Activated CD8-positive, alpha-beta memory T cell treated with anti-CD3 and anti-CD28 coated beads, Interleukin-2, amount 10 ng/mL, durations not matched to agents 7 days and 5 days (primary cell): Measurements from ENCODE around the gene NDUFAF4. TPM values are rescaled to one million over a fixed set of nuclear protein-coding genes. Genes with fewer than 3 reads are reported as not detected.
"Not testable (repeated sequence)": the region's sequence is repeated elsewhere in the genome, so short reads cannot be mapped to it uniquely, and the experiment has no call there.

Experiments
- ATAC-seq: fragments of 150-1000 bp; cut with Tn5 transposase; one replicate; pipeline ENCODE4 v1.10.0; 2021; ENCODE audit warnings: moderate library complexity
- CTCF ChIA-PET: fragments of 350-600 bp; sonication (Branson Sonifier 250); formaldehyde crosslinking; loops from one replicate; lab custom pipeline; 2021; ENCODE audit warnings: antibody characterized with exemption; lab: Charles Lee
- DNase-seq: peaks from one replicate; pipeline ENCODE4 v3.0.0-alpha.2; 2020
- H3K27ac Mint-ChIP-seq: one replicate; pipeline ENCODE4 v1.8.0; 2021; ENCODE audit warnings: mild to moderate bottlenecking, mixed read lengths
- H3K27me3 Mint-ChIP-seq: one replicate; pipeline ENCODE4 v1.8.0; 2021; ENCODE audit warnings: mixed read lengths
- H3K36me3 Mint-ChIP-seq: one replicate; pipeline ENCODE4 v1.8.0; 2021; ENCODE audit warnings: mild to moderate bottlenecking, mixed read lengths
- H3K4me1 Mint-ChIP-seq: one replicate; pipeline ENCODE4 v1.8.0; 2021; ENCODE audit warnings: mixed read lengths
- H3K4me3 Mint-ChIP-seq: one replicate; pipeline ENCODE4 v1.8.0; 2021; ENCODE audit warnings: mild to moderate bottlenecking, moderate library complexity, mixed read lengths
- H3K9me3 Mint-ChIP-seq: one replicate; pipeline ENCODE4 v1.8.0; 2022; ENCODE audit warnings: low read depth, mixed read lengths
- total RNA-seq, 2 experiments: library from RNA; stranded (reverse); gene quantifications; one replicate each; pipeline ENCODE4 v1.2.3, GENCODE V29; 2021

The NDUFAF4 gene
- total RNA-seq, 2 experiments from 2014 or later, result 27.3 to 48.5 TPM

DNA sequence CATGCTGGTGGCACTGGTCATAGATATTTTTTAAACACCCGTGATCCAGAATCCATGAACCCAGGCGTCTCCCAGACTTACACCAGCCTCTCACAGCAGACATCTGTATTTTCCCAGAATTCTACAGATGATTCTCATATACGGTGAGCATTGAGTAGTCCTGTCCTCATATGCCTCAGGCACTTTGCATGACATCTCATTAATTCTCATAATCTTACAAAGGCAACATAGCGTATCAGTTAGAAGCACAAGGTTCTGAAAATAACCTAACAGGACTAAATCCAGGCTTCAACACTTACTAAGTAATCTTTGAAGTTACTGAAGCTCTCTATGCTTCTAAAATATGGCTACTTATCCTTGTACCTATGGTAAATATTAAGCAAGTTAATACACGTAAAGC is 8.9 kb downstream of the NDUFAF4 start:
- H3K9me3 Mint-ChIP-seq, result no peaks in the 10 kb centered on the region
- H3K27me3 Mint-ChIP-seq, result no peaks in the 10 kb centered on the region
- H3K27ac Mint-ChIP-seq, result no peak overlapping the region
- H3K4me3 Mint-ChIP-seq, result no peak overlapping the region
- ATAC-seq, result no peak
- CTCF ChIA-PET, result no interaction called here
- no peak for DNase-seq
- peaks cover 15% of the 10 kb centered on the region for H3K4me1 Mint-ChIP-seq
- peaks cover 19% of the 10 kb centered on the region for H3K36me3 Mint-ChIP-seq

DNA sequence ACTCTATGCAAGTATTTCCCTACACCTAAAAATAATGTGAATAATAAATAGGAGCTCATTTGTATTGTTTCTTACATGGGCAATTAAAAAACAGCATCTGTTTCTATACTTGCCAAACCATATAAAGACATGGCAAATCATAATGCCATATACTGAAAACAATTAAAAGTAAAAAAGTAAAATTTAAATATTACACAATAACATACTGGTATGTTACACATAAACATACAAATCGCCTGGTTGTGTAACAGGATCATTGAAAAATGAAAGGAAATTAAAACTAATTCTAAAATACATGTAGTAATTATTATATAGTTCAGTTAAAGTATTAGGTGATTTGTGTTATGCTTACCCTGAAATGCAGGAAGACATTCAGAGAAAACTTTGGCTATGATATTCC is 11.2 kb downstream of the NDUFAF4 start:
- ATAC-seq, result no peak
- Mint-ChIP-seq H3K4me1 (peaks cover 15% of the 10 kb centered on the region), H3K36me3 (peaks cover 17% of the 10 kb centered on the region), H3K27me3 (no peaks in the 10 kb centered on the region), H3K9me3 (no peaks in the 10 kb centered on the region), H3K27ac (no peak overlapping the region), H3K4me3 (no peak overlapping the region)
- no peak for DNase-seq
- CTCF ChIA-PET, result no interaction called here

DNA sequence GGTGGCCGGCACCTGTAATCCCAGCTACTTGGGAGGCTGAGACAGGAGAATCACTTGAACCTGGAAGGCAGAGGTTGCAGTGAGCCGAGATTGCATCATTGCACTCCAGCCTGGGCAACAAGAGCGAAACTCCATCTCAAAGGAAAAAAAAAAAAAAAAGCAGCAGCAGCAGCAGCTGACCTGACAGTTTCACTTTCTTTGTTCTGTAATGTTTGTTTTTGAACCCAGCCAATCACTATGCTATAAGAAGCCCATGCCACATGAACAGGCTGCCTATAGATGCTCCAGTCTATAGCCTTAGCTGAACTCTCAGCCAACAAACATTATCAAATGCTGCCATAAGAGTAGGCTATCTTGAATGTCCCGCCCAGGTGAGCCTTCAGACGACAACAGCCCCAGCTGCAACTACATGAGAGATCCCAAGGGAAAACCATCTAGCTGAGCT is 12.5 kb downstream of the NDUFAF4 start:
- not testable (repeated sequence) for H3K9me3 Mint-ChIP-seq, DNase-seq, H3K27me3 Mint-ChIP-seq, H3K36me3 Mint-ChIP-seq
- Mint-ChIP-seq H3K4me1 (peaks cover 15% of the 10 kb centered on the region), H3K27ac (peak overlapping the region; percentile 38), H3K4me3 (peak overlapping the region; percentile 29)
- ATAC-seq, result peak; percentile 91
- CTCF ChIA-PET, result interaction anchor here (1.1 to 1.6 kb wide), 5 partner anchors 9 to 258 kb away, joined by 3 to 7 read pairs (median 5); partner anchors contain the start of gene NDUFAF4

DNA sequence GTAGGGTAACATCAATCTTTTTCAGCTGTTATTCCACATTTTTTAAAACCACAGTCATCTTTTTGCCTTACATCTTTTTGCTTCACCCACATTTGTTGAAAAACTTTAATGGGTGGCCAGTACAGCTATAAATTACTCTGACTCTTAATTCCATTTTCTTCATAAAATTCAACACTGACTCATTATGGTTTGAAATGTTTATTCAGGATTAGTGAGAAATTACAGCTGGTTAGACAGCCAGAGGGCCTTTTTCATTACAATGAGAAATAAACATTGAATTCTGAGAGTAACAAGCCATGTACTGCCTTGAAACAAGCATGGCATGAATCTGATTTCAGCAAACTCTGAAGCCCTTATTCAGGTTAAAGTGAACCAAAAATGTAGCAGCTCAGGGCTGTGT is 19.5 kb downstream of the NDUFAF4 start:
- H3K9me3 Mint-ChIP-seq, result no peaks in the 10 kb centered on the region
- no peak for DNase-seq
- no peaks in the 10 kb centered on the region for H3K27me3 Mint-ChIP-seq
- no peaks in the 10 kb centered on the region for H3K4me1 Mint-ChIP-seq
- H3K4me3 Mint-ChIP-seq, result no peak overlapping the region
- ATAC-seq, result no peak
- H3K27ac Mint-ChIP-seq, result no peak overlapping the region
- CTCF ChIA-PET, result interaction anchor here (0.6 to 1.1 kb wide), 2 partner anchors 20 to 565 kb away, joined by 3 to 4 read pairs; no protein-coding TSS in a partner anchor
- H3K36me3 Mint-ChIP-seq, result no peaks in the 10 kb centered on the region

DNA sequence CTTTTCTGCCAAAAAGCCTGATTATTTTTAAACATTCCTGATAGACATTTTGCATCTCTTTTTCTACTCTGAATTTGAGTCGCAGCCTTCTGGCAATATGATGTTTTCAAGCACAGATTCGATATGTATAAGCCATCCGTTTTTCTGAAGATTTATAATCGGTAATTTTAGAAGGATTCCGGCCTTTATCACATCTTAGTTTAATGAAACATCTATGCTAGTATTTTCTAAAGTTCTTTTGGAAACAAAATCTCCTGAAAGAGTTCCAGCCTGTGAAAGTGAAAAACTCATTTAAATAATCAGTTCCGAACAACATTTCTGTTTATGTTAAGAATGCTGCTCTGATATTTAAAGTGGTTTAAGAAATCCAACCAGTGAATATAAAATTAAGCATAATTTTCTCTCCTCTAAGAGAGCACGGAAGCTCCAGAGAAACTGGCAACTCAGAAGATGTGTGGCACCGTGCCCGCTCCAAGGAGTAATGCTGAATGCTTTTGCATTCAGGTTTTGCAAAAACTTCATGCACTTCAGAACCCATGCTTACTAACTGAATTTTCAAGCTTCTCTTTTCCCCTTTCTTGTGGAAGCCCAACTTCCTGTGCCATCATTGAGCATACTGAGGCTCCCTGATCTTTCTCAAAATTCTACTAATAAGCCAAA is 20.7 kb downstream of the NDUFAF4 start:
- Mint-ChIP-seq H3K9me3 (no peaks in the 10 kb centered on the region), H3K27ac (no peak overlapping the region), H3K4me1 (no peaks in the 10 kb centered on the region), H3K4me3 (no peak overlapping the region), H3K36me3 (no peaks in the 10 kb centered on the region), H3K27me3 (no peaks in the 10 kb centered on the region)
- DNase-seq (no peak), ATAC-seq (no peak)
- CTCF ChIA-PET, result interaction anchor here (0.8 kb wide), 1 partner anchor 20 kb away, joined by 4 read pairs; no protein-coding TSS in a partner anchor

DNA sequence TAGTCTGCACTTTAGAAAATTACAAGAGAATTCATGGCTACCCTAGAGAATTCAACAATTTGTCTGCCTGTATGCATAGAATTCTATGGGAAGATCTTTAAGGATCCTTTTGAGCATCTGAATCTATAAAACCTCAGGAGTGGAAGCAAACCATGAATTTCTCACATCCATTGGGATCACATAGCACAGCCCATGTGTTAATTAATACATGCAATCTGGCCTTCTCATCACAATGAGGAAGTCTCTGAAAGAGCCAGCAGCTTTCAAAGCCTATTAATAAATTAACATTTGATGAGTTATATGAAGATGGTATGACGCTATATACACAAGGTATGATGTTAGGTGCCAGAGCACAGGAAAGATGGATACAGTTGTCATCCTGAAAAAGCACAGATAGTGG is 24.7 kb downstream of the NDUFAF4 start:
- Mint-ChIP-seq H3K9me3 (no peaks in the 10 kb centered on the region), H3K27ac (no peak overlapping the region), H3K36me3 (no peaks in the 10 kb centered on the region), H3K4me1 (no peaks in the 10 kb centered on the region), H3K27me3 (peaks cover 5% of the 10 kb centered on the region), H3K4me3 (no peak overlapping the region)
- ATAC-seq (no peak), DNase-seq (no peak)
- CTCF ChIA-PET, result no interaction called here

DNA sequence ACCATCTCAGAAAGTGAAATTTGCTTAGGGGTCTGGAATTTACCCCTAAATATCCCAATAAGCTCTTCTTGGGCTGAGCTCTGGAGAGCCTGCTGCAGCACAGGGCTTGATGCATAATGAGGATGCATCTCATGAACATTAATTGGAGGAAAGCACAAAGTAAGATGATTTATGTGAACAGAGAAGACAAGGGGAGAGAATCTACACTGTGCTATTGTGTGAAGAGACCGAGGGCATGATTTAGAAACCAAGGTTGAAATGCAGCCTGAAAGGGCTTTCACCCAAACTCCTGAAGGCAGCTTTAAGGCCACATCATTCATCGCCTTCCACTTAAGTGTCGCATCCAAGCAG is 32.7 kb downstream of the NDUFAF4 start:
- H3K27ac Mint-ChIP-seq, result no peak overlapping the region
- ATAC-seq (no peak), DNase-seq (no peak)
- H3K27me3 Mint-ChIP-seq, result peaks cover 46% of the 10 kb centered on the region
- no peak overlapping the region for H3K4me3 Mint-ChIP-seq
- H3K4me1 Mint-ChIP-seq, result no peaks in the 10 kb centered on the region
- H3K36me3 Mint-ChIP-seq, result no peaks in the 10 kb centered on the region
- CTCF ChIA-PET, result interaction anchor here (1.0 kb wide), 1 partner anchor 10 kb away, joined by 3 read pairs; no protein-coding TSS in a partner anchor
- no peaks in the 10 kb centered on the region for H3K9me3 Mint-ChIP-seq

DNA sequence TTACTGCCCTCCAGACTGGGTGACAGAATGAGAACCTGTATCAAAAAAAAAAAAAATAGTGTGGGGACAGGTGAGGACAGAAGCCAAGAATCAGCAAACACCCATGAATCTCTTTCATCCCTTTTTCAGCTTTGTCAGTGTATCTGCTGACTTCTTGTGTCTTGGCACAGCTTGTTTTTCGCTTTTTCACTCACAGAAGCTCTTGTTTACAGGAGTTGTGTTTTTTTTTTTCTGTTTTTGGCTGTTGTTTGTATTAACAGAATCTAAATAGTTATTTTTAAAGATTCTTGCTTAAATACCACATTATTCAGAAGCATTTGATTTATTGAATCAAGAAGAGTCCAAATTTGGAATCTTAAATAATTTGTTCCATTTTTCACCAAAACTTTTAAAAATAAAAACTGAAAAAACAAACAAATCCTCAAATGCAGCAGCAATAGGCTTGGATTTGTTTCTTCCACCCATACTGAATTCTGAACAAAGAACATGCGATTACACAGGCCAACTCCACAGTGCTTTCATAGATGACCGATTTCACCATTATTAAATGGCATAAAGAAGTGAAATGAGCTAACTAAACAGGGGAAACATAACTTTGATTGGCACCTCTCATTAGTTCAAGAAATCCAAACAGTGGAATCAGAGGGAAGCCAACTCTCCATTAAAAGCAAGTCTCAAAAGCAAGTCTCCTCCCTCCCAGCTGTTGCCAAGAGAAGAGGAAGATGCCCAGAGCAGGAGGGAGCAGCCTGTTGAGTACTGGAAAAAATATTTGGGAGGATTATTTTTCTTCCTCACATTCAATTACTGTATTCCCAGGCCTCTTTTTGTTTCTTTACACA is 33.3 kb downstream of the NDUFAF4 start:
- Mint-ChIP-seq H3K36me3 (no peaks in the 10 kb centered on the region), H3K9me3 (no peaks in the 10 kb centered on the region), H3K4me3 (no peak overlapping the region), H3K27me3 (peaks cover 48% of the 10 kb centered on the region), H3K4me1 (no peaks in the 10 kb centered on the region), H3K27ac (no peak overlapping the region)
- ATAC-seq, result no peak
- CTCF ChIA-PET, result interaction anchor here (1.0 kb wide), 1 partner anchor 9 kb away, joined by 3 read pairs; no protein-coding TSS in a partner anchor
- no peak for DNase-seq

DNA sequence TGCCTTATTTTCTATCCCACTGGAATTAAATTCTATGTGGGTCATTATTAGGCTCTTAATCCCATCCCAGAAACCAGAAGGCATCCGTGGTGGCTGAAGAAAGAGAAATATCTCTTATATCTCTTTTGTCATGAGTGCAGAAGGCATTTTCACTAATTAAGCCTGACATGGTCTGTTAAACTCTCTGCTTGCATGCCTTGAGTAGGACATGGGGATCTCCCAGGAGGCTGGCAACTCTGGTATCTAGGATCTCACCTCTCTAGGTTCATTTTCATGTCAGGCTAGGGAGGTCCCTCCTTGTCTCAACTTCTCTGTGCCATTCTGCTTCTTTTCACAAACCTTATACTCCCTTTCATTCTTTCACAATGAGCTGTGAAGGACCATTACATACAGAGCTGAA is 35.1 kb downstream of the NDUFAF4 start:
- no peaks in the 10 kb centered on the region for H3K4me1 Mint-ChIP-seq
- peaks cover 51% of the 10 kb centered on the region for H3K27me3 Mint-ChIP-seq
- DNase-seq, result no peak
- no peak overlapping the region for H3K27ac Mint-ChIP-seq
- ATAC-seq, result no peak
- CTCF ChIA-PET, result no interaction called here
- no peaks in the 10 kb centered on the region for H3K9me3 Mint-ChIP-seq
- H3K4me3 Mint-ChIP-seq, result no peak overlapping the region
- H3K36me3 Mint-ChIP-seq, result no peaks in the 10 kb centered on the region

DNA sequence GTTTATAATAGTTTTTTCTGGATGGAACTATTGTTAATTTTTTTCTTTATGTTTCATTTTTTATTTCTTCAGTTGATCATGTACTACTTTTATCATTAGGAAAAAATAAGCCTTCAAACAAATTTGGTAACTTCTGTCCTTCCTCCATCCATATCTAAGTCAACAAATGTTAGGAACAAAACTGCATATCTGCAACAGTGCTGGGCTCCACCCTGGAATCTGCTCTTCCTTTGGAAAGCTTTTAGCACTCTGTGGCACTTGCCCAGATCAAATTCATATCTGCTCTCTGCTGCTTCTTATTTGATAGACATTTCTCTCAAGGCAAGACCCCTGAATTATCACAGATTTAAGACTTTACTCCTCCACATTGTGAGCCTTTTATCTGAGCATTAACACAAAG is 36.1 kb downstream of the NDUFAF4 start:
- H3K27ac Mint-ChIP-seq, result no peak overlapping the region
- peaks cover 54% of the 10 kb centered on the region for H3K27me3 Mint-ChIP-seq
- no peaks in the 10 kb centered on the region for H3K9me3 Mint-ChIP-seq
- CTCF ChIA-PET, result no interaction called here
- ATAC-seq, result no peak
- no peaks in the 10 kb centered on the region for H3K36me3 Mint-ChIP-seq
- no peaks in the 10 kb centered on the region for H3K4me1 Mint-ChIP-seq
- DNase-seq, result no peak
- H3K4me3 Mint-ChIP-seq, result no peak overlapping the region

DNA sequence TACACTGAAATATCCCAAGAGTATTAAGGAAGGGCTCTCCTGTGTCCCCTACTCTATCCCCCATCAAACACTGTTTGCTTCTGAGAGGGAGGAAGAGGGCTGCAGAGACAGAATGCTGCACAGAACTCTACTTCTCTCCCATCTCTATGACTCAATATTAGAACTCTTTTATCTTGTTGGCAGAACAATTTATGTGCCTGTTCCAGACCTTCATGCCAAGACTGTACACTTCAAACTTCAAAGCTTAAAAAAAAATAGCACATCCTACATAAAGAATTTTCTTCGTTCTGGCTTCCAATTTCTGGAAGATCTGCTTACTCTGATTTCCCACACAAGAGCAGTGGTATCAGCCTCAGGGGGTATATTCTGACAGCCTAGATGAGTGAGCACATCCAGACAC is 40.8 kb downstream of the NDUFAF4 start:
- no peak overlapping the region for H3K27ac Mint-ChIP-seq
- H3K4me3 Mint-ChIP-seq, result no peak overlapping the region
- CTCF ChIA-PET, result no interaction called here
- no peaks in the 10 kb centered on the region for H3K36me3 Mint-ChIP-seq
- ATAC-seq (no peak), DNase-seq (no peak)
- no peaks in the 10 kb centered on the region for H3K9me3 Mint-ChIP-seq
- H3K4me1 Mint-ChIP-seq, result no peaks in the 10 kb centered on the region
- peaks cover 26% of the 10 kb centered on the region for H3K27me3 Mint-ChIP-seq

DNA sequence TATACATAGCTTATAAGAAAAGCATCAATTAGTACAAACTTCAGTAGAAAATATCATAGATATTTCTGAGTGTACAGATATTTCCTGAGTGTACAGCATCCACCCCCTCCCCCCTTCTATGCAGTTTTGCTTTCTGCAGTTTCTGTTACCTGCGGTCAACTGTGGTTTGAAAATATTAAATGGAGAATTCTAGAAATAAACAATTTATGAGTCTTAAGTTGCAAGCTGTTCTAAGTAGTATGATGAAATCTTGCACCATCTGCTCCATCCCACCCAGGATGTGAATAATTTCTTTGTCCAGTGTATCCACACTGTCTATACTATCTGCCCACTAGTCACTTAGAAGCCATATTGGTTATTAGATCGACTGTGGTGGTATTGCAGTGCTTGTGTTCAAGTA is 44.6 kb downstream of the NDUFAF4 start:
- DNase-seq (no peak), ATAC-seq (no peak)
- Mint-ChIP-seq H3K27me3 (peaks cover 14% of the 10 kb centered on the region), H3K9me3 (no peaks in the 10 kb centered on the region), H3K27ac (no peak overlapping the region), H3K4me1 (no peaks in the 10 kb centered on the region), H3K4me3 (no peak overlapping the region), H3K36me3 (no peaks in the 10 kb centered on the region)
- CTCF ChIA-PET, result no interaction called here

DNA sequence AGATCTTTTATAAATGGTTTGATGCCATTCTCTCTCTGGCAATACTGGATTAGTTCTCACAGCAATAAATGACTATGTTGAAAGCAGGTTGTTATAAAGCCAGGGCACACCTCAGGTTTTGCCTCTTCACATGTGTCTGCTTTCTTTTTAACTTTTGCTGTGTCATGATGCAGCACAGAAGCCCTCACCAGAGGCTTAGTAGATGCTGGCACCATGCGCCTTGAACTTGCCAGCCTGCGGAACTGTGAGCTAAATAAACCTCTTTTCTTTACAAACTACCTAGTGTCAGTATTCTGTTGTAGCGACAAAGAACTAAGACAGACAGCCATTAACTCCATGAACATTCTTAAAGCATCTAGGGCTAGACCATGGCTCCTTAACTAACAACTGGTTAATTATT is 45.1 kb downstream of the NDUFAF4 start:
- CTCF ChIA-PET, result no interaction called here
- Mint-ChIP-seq H3K36me3 (peaks cover under 1% of the 10 kb centered on the region), H3K4me3 (no peak overlapping the region), H3K27me3 (peaks cover 12% of the 10 kb centered on the region), H3K27ac (no peak overlapping the region), H3K9me3 (no peaks in the 10 kb centered on the region), H3K4me1 (no peaks in the 10 kb centered on the region)
- ATAC-seq, result no peak
- DNase-seq, result no peak

DNA sequence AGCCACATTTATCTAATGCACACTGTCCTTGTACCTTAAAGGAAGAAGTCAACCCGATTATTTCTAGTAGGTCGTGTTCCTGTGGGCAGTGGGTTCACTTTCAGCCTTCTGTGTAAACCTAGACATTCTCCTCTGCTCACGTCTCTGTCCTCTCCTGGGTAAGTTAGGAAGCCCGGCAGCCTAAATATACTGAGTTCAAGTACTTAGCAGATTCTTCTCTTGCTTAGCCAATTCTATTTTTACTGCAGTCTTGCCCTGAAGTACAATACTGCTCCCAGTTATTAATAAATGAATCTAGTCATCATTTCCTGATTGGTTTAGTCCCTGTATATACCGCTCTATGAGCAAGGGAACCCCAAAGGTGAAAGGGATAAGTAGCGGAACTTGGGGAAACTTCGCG is 45.8 kb downstream of the NDUFAF4 start:
- H3K36me3 Mint-ChIP-seq, result peaks cover 1% of the 10 kb centered on the region
- CTCF ChIA-PET, result no interaction called here
- no peak overlapping the region for H3K4me3 Mint-ChIP-seq
- no peak overlapping the region for H3K27ac Mint-ChIP-seq
- H3K9me3 Mint-ChIP-seq, result no peaks in the 10 kb centered on the region
- no peak for ATAC-seq
- peaks cover 11% of the 10 kb centered on the region for H3K27me3 Mint-ChIP-seq
- H3K4me1 Mint-ChIP-seq, result no peaks in the 10 kb centered on the region
- DNase-seq, result no peak
